Type B pancreatic cell (in vitro differentiated cells): ENCODE measurements around the gene B3GNT2. TPM values are rescaled to one million over a fixed set of nuclear protein-coding genes. Genes with fewer than 3 reads are reported as not detected.
"Not testable (repeated sequence)": the region's sequence is repeated elsewhere in the genome, so short reads cannot be mapped to it uniquely, and the experiment has no call there.

Experiments
- DNase-seq: peaks from one replicate; pipeline ENCODE4 v3.0.0; 2021; ENCODE audit warnings: mixed read lengths; ENCODE audit not compliant: unreplicated experiment; ENCODE audit errors: extremely low spot score
- H3K27ac Mint-ChIP-seq: 2 replicates; pipeline ENCODE4 v1.8.0; 2021; ENCODE audit warnings: mild to moderate bottlenecking, mixed read lengths
- H3K27me3 Mint-ChIP-seq: 2 replicates; pipeline ENCODE4 v1.8.0; 2021; ENCODE audit warnings: mixed read lengths
- H3K36me3 Mint-ChIP-seq: 2 replicates; pipeline ENCODE4 v1.8.0; 2021; ENCODE audit warnings: mixed read lengths
- H3K4me1 Mint-ChIP-seq: one replicate; pipeline ENCODE4 v1.8.0; 2021; ENCODE audit warnings: mixed read lengths; ENCODE audit not compliant: unreplicated experiment
- H3K4me3 Mint-ChIP-seq: 2 replicates; pipeline ENCODE4 v1.8.0; 2021; ENCODE audit warnings: mild to moderate bottlenecking, mixed read lengths
- H3K9me3 Mint-ChIP-seq: 2 replicates; pipeline ENCODE4 v1.8.0; 2021; ENCODE audit warnings: mixed read lengths
- CTCF ChIP-seq: fragments of 200-600 bp; sonication (generic); conservative IDR thresholded peaks from 2 replicates; pipeline ENCODE4 v1.5.0; 2021; ENCODE audit warnings: antibody characterized with exemption, mild to moderate bottlenecking
- total RNA-seq: library from RNA; stranded (reverse); gene quantifications from 2 replicates; pipeline ENCODE4 v1.2.1, GENCODE V29; 2021; ENCODE audit warnings: low replicate concordance

B3GNT2 gene
- total RNA-seq, 1 donor from 2014 or later: 23.5 TPM

DNA sequence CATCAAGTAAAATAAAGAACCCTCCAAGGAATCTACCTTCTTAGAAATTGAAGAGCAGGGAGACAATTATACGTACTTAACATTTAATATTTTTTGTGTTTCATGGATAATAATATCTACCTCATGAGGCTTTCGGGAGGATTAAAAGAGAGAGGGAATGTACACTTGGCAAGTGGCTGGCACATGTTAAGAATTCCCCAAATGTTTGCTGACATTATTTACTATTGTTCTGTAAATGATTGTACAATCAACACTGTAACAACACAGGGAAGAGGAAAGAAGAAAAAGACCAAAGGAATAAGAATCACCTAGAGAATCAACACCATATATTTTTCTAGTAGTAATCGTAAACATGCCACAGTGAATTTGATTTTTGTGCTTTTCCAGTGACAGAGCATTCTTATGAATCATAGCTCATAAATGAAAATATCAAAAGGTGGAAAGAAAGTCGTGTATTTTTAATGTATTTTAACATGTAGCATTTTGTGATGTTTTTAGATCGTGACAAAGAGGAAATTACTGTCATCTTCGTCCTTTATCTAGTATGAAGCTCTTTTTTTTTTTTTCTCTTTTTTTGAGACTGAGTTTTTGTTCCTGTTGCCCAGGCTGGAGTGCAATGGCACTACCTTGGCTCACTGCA lies 67.3 kb downstream of the B3GNT2 start:
- Mint-ChIP-seq H3K4me3 (no peak overlapping the region), H3K4me1 (peaks cover 8% of the 10 kb centered on the region), H3K27ac (no peak overlapping the region), H3K36me3 (no peaks in the 10 kb centered on the region), H3K9me3 (peaks cover 8% of the 10 kb centered on the region), H3K27me3 (no peaks in the 10 kb centered on the region)
- no peak for DNase-seq
- TF ChIP-seq CTCF: no peak

DNA sequence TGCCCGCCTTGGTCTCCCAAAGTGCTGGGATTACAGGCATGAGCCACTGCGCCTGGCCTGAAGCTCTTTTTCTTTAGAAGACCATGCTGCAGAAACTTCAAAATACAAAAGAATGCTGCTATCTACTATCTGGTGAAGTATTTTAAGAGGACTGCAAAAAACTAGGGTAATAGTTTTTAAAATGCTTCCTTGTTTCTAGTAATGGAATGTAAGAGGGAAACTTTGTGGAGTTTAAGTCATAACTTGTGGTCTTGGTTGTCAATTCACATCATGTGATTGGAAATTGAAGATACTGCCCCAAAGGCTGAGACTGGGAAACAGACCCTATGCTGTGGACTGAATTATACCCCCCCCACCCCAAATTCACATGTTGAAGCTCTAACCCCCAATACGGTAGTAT lies 68.3 kb downstream of the B3GNT2 start:
- Mint-ChIP-seq H3K4me3 (no peak overlapping the region), H3K4me1 (peaks cover 8% of the 10 kb centered on the region), H3K27ac (no peak overlapping the region), H3K27me3 (no peaks in the 10 kb centered on the region), H3K9me3 (peaks cover 4% of the 10 kb centered on the region), H3K36me3 (no peaks in the 10 kb centered on the region)
- TF ChIP-seq CTCF: no peak
- DNase-seq: no peak

- H3K36me3 Mint-ChIP-seq: no peaks in the 10 kb centered on the region
- no peak for DNase-seq
- no peak overlapping the region for H3K27ac Mint-ChIP-seq
- H3K9me3 Mint-ChIP-seq: peaks cover 4% of the 10 kb centered on the region
- peaks cover 8% of the 10 kb centered on the region for H3K4me1 Mint-ChIP-seq
- no peak for TF ChIP-seq CTCF
- H3K4me3 Mint-ChIP-seq: no peak overlapping the region
- no peaks in the 10 kb centered on the region for H3K27me3 Mint-ChIP-seq
Measured at GRCh38 chr2:62265106-62265505, 69.2 kb downstream of the B3GNT2 start.

GRCh38 chr2:62266433-62267038 lies 70.6 kb downstream of the B3GNT2 start:
- no peak for DNase-seq
- H3K27ac Mint-ChIP-seq: no peak overlapping the region
- peaks cover 11% of the 10 kb centered on the region for H3K4me1 Mint-ChIP-seq
- no peaks in the 10 kb centered on the region for H3K36me3 Mint-ChIP-seq
- peaks cover 4% of the 10 kb centered on the region for H3K9me3 Mint-ChIP-seq
- no peak overlapping the region for H3K4me3 Mint-ChIP-seq
- no peak for TF ChIP-seq CTCF
- H3K27me3 Mint-ChIP-seq: no peaks in the 10 kb centered on the region

DNA sequence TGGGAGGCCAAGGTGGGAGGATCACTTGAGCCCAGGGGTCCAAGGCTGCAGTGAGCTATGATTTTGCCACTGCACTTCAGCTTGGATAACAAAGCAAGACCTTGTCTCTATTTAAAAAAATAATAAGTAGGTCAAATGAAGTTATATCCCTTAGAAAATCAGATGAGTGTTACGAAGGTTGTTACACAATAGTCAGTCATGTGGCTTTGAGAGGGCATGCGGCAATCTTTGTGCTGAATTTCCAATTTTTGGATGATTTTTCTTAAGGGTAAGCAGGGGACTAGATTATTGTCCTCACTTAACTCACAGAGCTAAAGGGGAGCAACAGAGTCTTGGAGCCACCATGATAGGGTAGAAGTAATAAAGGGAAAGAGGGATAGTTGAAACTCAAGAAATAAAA lies 71.8 kb downstream of the B3GNT2 start:
- H3K36me3 Mint-ChIP-seq: no peaks in the 10 kb centered on the region
- no peaks in the 10 kb centered on the region for H3K27me3 Mint-ChIP-seq
- no peak overlapping the region for H3K4me3 Mint-ChIP-seq
- no peak overlapping the region for H3K27ac Mint-ChIP-seq
- no peak for TF ChIP-seq CTCF
- peaks cover 11% of the 10 kb centered on the region for H3K4me1 Mint-ChIP-seq
- DNase-seq: no peak
- H3K9me3 Mint-ChIP-seq: peaks cover 4% of the 10 kb centered on the region

- not testable (repeated sequence) for H3K4me3 Mint-ChIP-seq, H3K9me3 Mint-ChIP-seq, H3K27ac Mint-ChIP-seq, H3K36me3 Mint-ChIP-seq, DNase-seq, H3K27me3 Mint-ChIP-seq
- H3K4me1 Mint-ChIP-seq: peaks cover 11% of the 10 kb centered on the region
Measured at GRCh38 chr2:62268681-62269188, 72.8 kb downstream of the B3GNT2 start.
